HCT116 (cell line): ENCODE results near the gene BRD3OS. TPM values are rescaled to one million over a fixed set of nuclear protein-coding genes. Genes with fewer than 3 reads are reported as not detected.

Source experiments
- ATAC-seq: fragments of 200-7000 bp; cut with Tn5 transposase; 2 replicates; pipeline ENCODE4 v1.9.1; 2020; ENCODE audit warnings: mild to moderate bottlenecking, moderate library complexity
- BruUV-seq: library from RNA; stranded (reverse); fragments of 400-500 nt; replicated peaks from 2 replicates; lab custom pipeline; 2021; lab: Mats Ljungman, UMichigan
- CTCF ChIA-PET: fragments of 300-600 bp; sonication (Branson Sonifier 250); formaldehyde crosslinking; loops from one replicate; lab custom pipeline; 2021; ENCODE audit warnings: antibody characterized with exemption; lab: Charles Lee
- POLR2A ChIA-PET: fragments of 300-600, 350-600 bp; sonication (Branson Sonifier 250); formaldehyde crosslinking; loops from one replicate; lab custom pipeline; 2021; ENCODE audit warnings: antibody characterized with exemption; lab: Charles Lee
- RAD21 ChIA-PET, 2 experiments: fragments of 300-600 bp; sonication (Branson Sonifier 250); formaldehyde crosslinking; loops; one replicate each; lab custom pipeline; 2023; ENCODE audit warnings: low total read pairs in 2 of 2; ENCODE audit not compliant: uncharacterized antibody in 2 of 2, unreplicated experiment in 2 of 2, low non-redundant PET in 1 of 2; lab: Charles Lee
- DNase-seq: peaks from one replicate; pipeline ENCODE4 v3.0.0-alpha.2; 2010; ENCODE audit warnings: low read depth, low spot score
- H2AFZ ChIP-seq: fragments of 200-600 bp; shearing (Covaris generic), sonication (generic); 2 replicates; pipeline ENCODE4 v1.6.1; 2017; ENCODE audit warnings: low read depth, mixed run types, mixed read lengths, antibody characterized with exemption, low read length; ENCODE audit not compliant: poor library complexity, severe bottlenecking
- H3K27ac ChIP-seq: 2 replicates; pipeline ENCODE4 v1.5.1; 2012; ENCODE audit warnings: low read depth, low read length
- H3K27me3 ChIP-seq: fragments of 200-600 bp; sonication (generic); 2 replicates; pipeline ENCODE4 v1.6.1; 2016; ENCODE audit warnings: mixed run types, low read length, mixed read lengths; ENCODE audit not compliant: insufficient read depth
- H3K36me3 ChIP-seq, 2 experiments: fragments of 200-500 bp in 1 of 2; fragments of 200-600 bp in 1 of 2; sonication (Bioruptor generic) in 1 of 2; sonication (generic) in 1 of 2; 2 replicates each; pipeline versions ENCODE4 v1.5.1 to v1.6.1; 2014 to 2016; ENCODE audit warnings: low read length in 2 of 2, inconsistent platforms in 1 of 2, mixed read lengths in 1 of 2, mixed run types in 1 of 2; ENCODE audit not compliant: insufficient read depth in 2 of 2, control insufficient read depth in 1 of 2
- H3K4me1 ChIP-seq, 2 experiments: fragments of 200-600 bp in 1 of 2; sonication (generic) in 1 of 2; 2 replicates each; pipeline versions ENCODE4 v1.5.1 to v1.6.1; 2012 to 2017; ENCODE audit warnings: low read length in 2 of 2, inconsistent platforms in 1 of 2, mild to moderate bottlenecking in 1 of 2, mixed read lengths in 1 of 2, mixed run types in 1 of 2, moderate library complexity in 1 of 2; ENCODE audit not compliant: insufficient read depth in 2 of 2, control insufficient read depth in 1 of 2
- H3K4me2 ChIP-seq: fragments of 200-600 bp; sonication (generic); 2 replicates; pipeline ENCODE4 v1.6.1; 2017; ENCODE audit warnings: mixed run types, low read length, mixed read lengths
- H3K4me3 ChIP-seq, 2 experiments: fragments of 200-600 bp in 1 of 2; sonication (generic) in 1 of 2; replicated peaks in 1 of 2; 2 replicates each; pipeline ENCODE4 v1.5.1; 2011 to 2016; ENCODE audit warnings: low read length in 2 of 2, control low read depth in 1 of 2, low read depth in 1 of 2, mild to moderate bottlenecking in 1 of 2, mixed read lengths in 1 of 2, mixed run types in 1 of 2
- H3K79me2 ChIP-seq: fragments of 200-600 bp; sonication (generic); 2 replicates; pipeline ENCODE4 v1.6.1; 2017; ENCODE audit warnings: mild to moderate bottlenecking, mixed run types, low read length, moderate library complexity, mixed read lengths; ENCODE audit not compliant: insufficient read depth
- H3K9ac ChIP-seq: fragments of 200-600 bp; sonication (generic); 2 replicates; pipeline ENCODE4 v1.6.1; 2016; ENCODE audit warnings: low read length, mixed read lengths
- H3K9me2 ChIP-seq: fragments of 200-600 bp; sonication (generic), shearing (Covaris generic); 2 replicates; pipeline ENCODE4 v1.6.1; 2017; ENCODE audit warnings: mixed run types, mild to moderate bottlenecking, moderate library complexity; ENCODE audit not compliant: insufficient read depth
- H3K9me3 ChIP-seq, 2 experiments: fragments of 200-500 bp in 1 of 2; fragments of 200-600 bp in 1 of 2; sonication (Bioruptor generic) in 1 of 2; sonication (generic) in 1 of 2; 2 replicates each; pipeline ENCODE4 v1.6.1; 2014 to 2017; ENCODE audit warnings: low read length in 2 of 2, mixed read lengths in 2 of 2, inconsistent platforms in 1 of 2, low read depth in 1 of 2, mild to moderate bottlenecking in 1 of 2, mixed run types in 1 of 2, moderate library complexity in 1 of 2; ENCODE audit not compliant: control insufficient read depth in 1 of 2, insufficient read depth in 1 of 2
- H4K20me1 ChIP-seq: fragments of 200-600 bp; sonication (generic), shearing (Covaris generic); 2 replicates; pipeline ENCODE4 v1.6.1; 2017; ENCODE audit warnings: mixed run types, mild to moderate bottlenecking, moderate library complexity; ENCODE audit not compliant: insufficient read depth
- CEBPB ChIP-seq: IDR thresholded peaks from 2 replicates; pipeline ENCODE4 v1.6.1; 2012; ENCODE audit warnings: low read depth
- ELF1 ChIP-seq: IDR thresholded peaks from 2 replicates; pipeline ENCODE4 v1.6.1; 2012; ENCODE audit warnings: low read depth, borderline replicate concordance
- EZH2phosphoT487 ChIP-seq: fragments of 200-600 bp; IDR thresholded peaks from 2 replicates; pipeline ENCODE4 v1.6.1; 2018; ENCODE audit warnings: antibody characterized with exemption, borderline replicate concordance
- POLR2A ChIP-seq: IDR thresholded peaks from 2 replicates; pipeline ENCODE4 v1.7.0; 2011; ENCODE audit warnings: borderline replicate concordance; ENCODE audit not compliant: insufficient read depth, insufficient read length; ENCODE audit errors: extremely low read depth
- ZBTB33 ChIP-seq: IDR thresholded peaks from 2 replicates; pipeline ENCODE4 v1.6.1; 2011; ENCODE audit warnings: mild to moderate bottlenecking, low read length, moderate library complexity; ENCODE audit not compliant: insufficient replicate concordance; ENCODE audit errors: extremely low read depth
- ZFX ChIP-seq: fragments of 450-650 bp; IDR thresholded peaks from 2 replicates; pipeline ENCODE4 v1.6.1; 2017
- intact Hi-C: fragments of 100-400 bp; cut with micrococcal nuclease; formaldehyde crosslinking; loops from 2 replicates; pipeline ENCODE4 v1.10.0; 2022
- total RNA-seq: library from RNA; stranded (reverse); gene quantifications from one replicate; pipeline ENCODE4 v1.2.1, GENCODE V29; 2021; ENCODE audit not compliant: unreplicated experiment

BRD3OS gene
- total RNA-seq, 1 experiment from 2014 or later, result 17.0 TPM

- RAD21 ChIA-PET, result no interaction called here
- H4K20me1 ChIP-seq, result no peaks in the 10 kb centered on the region
Measured at GRCh38 chr9:133982971-133983720, 42.1 kb upstream of the BRD3OS start.

More at GRCh38 chr9:133982971-133983720, 42.1 kb upstream of the BRD3OS start:
- no peak for TF ChIP-seq ZFX
- no peak for TF ChIP-seq EZH2phosphoT487
- no peak for TF ChIP-seq CEBPB
- no peak for TF ChIP-seq ZBTB33
- TF ChIP-seq ELF1, result no peak
- no peak for TF ChIP-seq POLR2A
- no peak overlapping the region for H2AFZ ChIP-seq
- H3K4me1 ChIP-seq, result no peaks in the 10 kb centered on the region
- H3K27me3 ChIP-seq, result no peaks in the 10 kb centered on the region
- no TSS peak for BruUV-seq
- no peak overlapping the region for H3K9ac ChIP-seq
- intact Hi-C loops, result no loop called here
- ChIA-PET CTCF (no interaction called here), POLR2A (no interaction called here)
- peaks cover 92% of the 10 kb centered on the region for H3K79me2 ChIP-seq
- ATAC-seq, result no peak
- DNase-seq, result no peak
- no peak overlapping the region for H3K4me2 ChIP-seq
- no peaks in the 10 kb centered on the region for H3K9me2 ChIP-seq
- H3K27ac ChIP-seq, result no peak overlapping the region
- H3K4me3 ChIP-seq, result no peak overlapping the region
- no peaks in the 10 kb centered on the region for H3K9me3 ChIP-seq
- H3K36me3 ChIP-seq, result no peaks in the 10 kb centered on the region
